Spleen (tissue), 3 donors: Measurements from ENCODE around the gene ZNHIT6.

Source experiments
- POLR2A ChIP-seq, 3 donors: fragments of 450-650 bp; IDR thresholded peaks; one replicate each; pipeline ENCODE4 v1.5.1; 2017; ENCODE audit warnings: antibody characterized with exemption in 3 of 3, mild to moderate bottlenecking in 1 of 3
- POLR2AphosphoS5 ChIP-seq, 3 donors: sonication (generic); formaldehyde crosslinking; IDR thresholded peaks; one replicate each; pipeline ENCODE4 v1.5.1; 2017; ENCODE audit warnings: antibody characterized with exemption in 3 of 3

DNA sequence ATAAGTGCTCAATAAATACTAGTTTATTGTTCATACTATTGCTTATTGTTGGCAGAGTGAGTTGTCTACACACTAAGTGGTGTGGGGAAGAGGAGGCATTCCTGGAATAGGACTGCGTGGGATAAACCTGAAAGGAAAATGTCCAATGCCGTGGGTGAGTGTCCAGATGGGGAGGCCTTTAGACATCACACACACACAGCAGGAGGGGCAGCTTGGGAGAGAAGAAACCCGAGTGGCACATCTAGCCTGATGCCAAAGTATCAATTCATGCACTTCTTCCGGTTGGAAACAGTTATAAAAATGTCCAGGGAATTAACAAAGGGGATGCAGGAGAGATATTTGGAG lies 100.3 kb downstream of the ZNHIT6 start:
- TF ChIP-seq POLR2A (IDR thresholded peaks at IDR 0.05) (no peak), POLR2AphosphoS5 (IDR thresholded peaks at IDR 0.05) (no peak)
